ENCODE results near the gene FITM2.
"Not testable (repeated sequence)": the region's sequence is repeated elsewhere in the genome, so short reads cannot be mapped to it uniquely, and the experiment has no call there.

Gene FITM2

DNA sequence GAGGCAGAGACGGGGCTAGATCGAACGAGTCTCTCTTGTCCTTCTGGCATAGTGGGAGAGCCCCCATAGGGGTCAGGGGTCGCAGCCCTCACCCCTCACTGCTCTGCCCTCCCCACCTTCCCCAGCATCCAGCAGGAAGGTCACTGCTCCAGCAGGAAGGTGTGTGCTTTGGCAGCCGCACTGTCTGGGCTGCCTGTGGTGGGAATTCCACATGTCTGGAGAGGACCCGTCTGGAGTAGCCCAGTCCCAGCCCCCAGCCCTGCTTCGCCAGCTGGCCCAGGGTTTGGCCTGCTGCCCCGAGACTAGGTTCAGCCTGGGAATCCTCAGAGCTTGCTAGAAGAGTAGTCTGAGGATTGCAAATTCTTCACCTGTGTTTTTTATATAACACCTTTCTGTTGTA is 23.3 kb upstream of the FITM2 start:
- H3K27ac ChIP-seq: no peak overlapping the region
- TF ChIP-seq, protein P1, sequence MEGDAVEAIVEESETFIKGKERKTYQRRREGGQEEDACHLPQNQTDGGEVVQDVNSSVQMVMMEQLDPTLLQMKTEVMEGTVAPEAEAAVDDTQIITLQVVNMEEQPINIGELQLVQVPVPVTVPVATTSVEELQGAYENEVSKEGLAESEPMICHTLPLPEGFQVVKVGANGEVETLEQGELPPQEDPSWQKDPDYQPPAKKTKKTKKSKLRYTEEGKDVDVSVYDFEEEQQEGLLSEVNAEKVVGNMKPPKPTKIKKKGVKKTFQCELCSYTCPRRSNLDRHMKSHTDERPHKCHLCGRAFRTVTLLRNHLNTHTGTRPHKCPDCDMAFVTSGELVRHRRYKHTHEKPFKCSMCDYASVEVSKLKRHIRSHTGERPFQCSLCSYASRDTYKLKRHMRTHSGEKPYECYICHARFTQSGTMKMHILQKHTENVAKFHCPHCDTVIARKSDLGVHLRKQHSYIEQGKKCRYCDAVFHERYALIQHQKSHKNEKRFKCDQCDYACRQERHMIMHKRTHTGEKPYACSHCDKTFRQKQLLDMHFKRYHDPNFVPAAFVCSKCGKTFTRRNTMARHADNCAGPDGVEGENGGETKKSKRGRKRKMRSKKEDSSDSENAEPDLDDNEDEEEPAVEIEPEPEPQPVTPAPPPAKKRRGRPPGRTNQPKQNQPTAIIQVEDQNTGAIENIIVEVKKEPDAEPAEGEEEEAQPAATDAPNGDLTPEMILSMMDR (IDR thresholded peaks at IDR 0.05): no peak
- TF ChIP-seq ZFX (IDR thresholded peaks at IDR 0.05; ENCODE audit: borderline replicate concordance): no peak

DNA sequence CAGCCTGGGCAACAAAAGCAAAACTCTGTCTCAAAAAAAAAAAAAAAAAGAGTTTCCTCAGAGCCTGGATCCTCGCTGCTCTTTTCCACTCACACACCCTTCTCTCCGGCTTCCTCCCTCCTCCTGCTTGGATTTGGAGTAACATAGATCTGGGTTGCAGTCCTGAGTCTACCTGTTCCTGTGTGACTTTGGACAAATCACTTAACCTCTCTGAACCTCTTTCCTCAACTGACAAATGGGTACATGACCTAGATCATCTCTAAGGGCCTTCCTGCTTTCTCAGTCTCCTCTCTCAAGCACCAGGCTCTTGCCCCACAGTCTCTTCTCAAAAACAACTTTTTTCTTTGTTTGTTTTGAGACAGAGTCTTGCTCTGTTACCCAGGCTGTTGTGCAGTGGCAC is 20.2 kb upstream of the FITM2 start:
- TF ChIP-seq, protein P1 (IDR thresholded peaks at IDR 0.05): no peak
- TF ChIP-seq ZFX (IDR thresholded peaks at IDR 0.05; ENCODE audit: borderline replicate concordance): no peak
- no peak overlapping the region for H3K27ac ChIP-seq

DNA sequence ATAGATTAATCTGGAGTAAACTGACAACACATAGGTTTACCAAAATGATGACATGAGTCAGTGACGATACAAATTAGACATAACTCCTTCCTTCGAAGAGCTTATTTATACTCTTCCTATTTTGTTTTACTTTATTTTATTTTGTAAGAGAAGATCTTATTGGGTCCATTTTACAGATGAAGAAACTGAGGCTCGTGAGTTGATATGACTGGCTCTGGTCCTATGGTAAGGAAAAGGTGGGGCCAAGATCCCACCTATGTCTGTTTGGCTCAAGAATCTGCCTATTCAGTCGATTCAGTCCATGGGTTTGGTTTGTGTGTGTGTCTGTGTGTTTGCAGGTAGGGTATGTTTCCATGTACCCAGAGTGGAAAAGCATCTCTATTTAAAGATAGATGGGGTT is 17.4 kb upstream of the FITM2 start:
- TF ChIP-seq, protein P1 (IDR thresholded peaks at IDR 0.05): no peak
- TF ChIP-seq ZFX (IDR thresholded peaks at IDR 0.05; ENCODE audit: borderline replicate concordance): no peak
- H3K27ac ChIP-seq: no peak overlapping the region

DNA sequence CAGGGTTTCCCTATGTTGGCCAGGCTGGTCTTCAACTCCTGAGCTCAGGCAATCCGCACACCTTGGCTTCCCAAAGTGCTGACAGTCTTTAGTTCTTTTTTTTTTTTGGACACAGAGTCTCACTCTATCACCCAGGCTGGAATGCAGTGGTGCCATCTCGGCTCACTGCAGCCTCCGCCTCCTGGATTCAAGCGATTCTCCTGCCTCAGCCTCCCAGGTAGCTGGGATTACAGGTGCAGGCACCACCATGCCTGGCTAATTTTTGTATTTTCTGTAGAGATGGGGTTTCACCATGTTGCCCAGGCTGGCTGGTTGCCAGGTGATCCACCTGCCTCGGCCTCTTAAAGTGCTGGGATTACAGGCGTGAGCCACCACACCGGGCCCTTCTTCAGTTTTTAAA is 16.7 kb upstream of the FITM2 start:
- not testable (repeated sequence) for H3K27ac ChIP-seq

DNA sequence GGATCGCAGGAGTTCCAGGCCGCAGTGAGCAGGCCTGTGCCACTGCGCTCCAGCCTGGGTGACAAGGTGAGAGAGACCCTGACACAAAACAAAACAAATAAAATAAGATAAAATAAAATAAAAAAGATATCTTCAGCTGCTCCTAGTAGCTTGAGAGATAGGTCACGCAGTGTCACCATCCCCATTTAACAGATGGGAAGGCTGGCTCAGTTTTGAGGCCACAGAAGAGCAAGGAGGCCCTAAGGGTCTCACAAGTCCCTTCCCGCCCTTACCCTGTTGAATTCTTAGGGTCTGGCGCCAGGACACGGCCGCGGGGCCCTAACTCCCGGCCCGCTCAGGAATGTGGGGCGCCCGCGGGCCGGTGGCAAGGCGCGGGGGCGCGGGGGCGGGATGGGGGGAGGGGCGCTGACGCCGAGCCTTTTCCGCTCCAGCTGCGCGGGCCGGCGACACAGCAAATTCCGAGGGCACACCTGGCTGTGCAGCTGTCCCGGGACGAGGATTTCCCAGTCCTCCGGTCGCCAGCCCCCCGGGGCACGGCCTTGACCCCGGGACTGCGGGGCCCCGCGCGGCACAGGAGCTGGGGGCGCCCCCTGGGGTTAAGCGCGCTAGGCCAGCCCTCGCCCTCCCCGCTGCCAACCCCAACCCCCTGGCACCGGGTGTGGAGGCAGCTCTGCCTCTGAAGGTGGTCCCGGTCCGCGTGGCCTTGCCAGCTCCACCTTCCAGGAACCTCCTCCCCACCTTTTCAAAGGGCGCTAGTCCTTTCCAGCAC is 15.6 kb upstream of the FITM2 start:
- H3K27ac ChIP-seq: no peak overlapping the region

DNA sequence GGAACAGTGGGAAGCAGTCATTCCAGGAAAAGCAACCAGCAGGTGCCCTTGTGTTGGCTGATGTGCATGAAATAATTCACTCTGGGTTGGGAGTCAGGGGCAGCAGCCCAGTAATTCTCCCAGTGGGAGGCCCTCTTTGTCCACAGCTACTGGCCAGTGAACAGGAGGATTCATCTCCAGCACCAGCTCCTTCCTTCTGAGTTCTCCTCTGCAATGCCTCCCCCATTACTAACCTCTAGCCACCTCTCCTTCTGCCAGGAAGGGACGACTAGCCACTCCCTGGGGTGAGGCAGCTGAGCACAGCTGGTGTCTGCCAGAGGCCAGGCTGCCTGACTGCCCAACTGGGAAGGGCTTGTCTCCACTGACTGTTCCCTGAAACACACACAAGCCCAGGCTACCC is 13.3 kb upstream of the FITM2 start:
- no peak overlapping the region for H3K27ac ChIP-seq
- TF ChIP-seq ZFX (IDR thresholded peaks at IDR 0.05; ENCODE audit: borderline replicate concordance): no peak

More for the DNA sequence above, 15.6 kb upstream of the FITM2 start:
- TF ChIP-seq ZFX (IDR thresholded peaks at IDR 0.05; ENCODE audit: borderline replicate concordance): no peak
- TF ChIP-seq, protein P1 (IDR thresholded peaks at IDR 0.05): no peak

DNA sequence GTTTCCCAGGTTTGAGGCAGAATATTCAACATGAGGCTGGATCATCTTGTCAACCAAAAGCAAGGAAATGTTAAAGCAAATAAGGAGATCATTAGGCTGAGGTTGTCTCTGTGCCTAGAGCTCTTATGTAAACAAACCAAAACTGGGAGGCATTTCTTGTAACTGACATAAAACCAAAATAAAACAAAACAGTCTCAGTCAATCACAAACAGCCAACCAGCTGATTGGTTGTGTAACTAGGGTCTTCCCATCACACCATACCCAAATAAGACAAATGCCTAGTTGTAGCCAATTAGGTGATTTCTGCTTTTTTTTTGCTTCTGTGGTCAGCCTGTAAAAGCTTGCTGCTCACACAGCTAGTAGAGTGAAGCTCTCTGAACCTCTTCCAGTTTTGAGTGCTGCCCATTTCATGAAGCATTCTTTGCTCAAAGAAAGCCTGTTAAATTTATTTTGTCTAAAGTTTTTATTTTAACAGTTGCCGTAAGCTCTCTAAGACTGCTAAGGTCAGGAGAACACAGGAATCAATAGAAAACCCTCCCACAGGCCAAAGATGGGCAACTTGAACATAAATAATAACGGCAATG is 8.9 kb upstream of the FITM2 start:
- peak overlapping the region; percentile 1; the same call in 1 of the 2 replicates for H3K27ac ChIP-seq
- TF ChIP-seq, protein P1 (IDR thresholded peaks at IDR 0.05): no peak
- no peak for TF ChIP-seq ZFX (IDR thresholded peaks at IDR 0.05; ENCODE audit: borderline replicate concordance)

DNA sequence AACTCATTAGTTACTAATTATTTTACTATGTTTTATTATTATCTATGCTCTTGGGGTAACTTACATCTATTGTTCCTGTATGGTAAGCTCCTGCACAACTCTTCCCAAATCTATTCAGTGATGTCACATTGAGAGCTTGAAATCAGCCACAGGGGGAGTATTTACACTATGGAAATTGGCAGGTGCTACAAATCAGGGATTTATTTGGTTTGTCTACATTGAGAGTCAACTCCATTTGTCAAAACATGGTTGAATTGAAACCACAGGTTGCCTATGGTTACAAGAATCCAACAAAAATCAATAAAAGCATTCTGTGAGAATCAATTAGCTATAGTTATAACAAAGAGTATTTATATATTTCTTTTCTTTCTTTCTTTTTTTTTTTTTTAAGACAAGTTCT is 3.9 kb upstream of the FITM2 start:
- TF ChIP-seq, protein P1 (IDR thresholded peaks at IDR 0.05): no peak
- TF ChIP-seq ZFX (IDR thresholded peaks at IDR 0.05; ENCODE audit: borderline replicate concordance): no peak
- no peak overlapping the region for H3K27ac ChIP-seq
